ENCODE results near the gene ABHD5.

The ABHD5 gene

DNA sequence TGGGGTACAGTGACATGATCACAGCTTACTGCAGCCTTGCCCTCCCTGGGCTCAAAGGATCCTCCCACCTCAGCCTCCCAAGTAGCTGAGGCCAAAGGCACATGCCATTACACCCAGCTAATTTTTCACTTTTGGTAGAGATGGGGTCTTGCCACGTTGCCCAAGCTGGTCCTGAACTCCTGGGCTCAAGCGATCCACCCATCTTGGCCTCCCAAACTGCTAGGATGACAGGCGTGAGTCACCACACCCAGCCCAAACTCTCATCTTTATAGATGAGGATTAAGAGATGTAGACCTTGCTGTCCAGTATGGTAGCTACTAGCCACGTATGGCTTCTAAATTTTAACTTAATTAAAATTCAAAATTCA is 4.4 kb upstream of the ABHD5 start:
- DNase-seq = no peak

DNA sequence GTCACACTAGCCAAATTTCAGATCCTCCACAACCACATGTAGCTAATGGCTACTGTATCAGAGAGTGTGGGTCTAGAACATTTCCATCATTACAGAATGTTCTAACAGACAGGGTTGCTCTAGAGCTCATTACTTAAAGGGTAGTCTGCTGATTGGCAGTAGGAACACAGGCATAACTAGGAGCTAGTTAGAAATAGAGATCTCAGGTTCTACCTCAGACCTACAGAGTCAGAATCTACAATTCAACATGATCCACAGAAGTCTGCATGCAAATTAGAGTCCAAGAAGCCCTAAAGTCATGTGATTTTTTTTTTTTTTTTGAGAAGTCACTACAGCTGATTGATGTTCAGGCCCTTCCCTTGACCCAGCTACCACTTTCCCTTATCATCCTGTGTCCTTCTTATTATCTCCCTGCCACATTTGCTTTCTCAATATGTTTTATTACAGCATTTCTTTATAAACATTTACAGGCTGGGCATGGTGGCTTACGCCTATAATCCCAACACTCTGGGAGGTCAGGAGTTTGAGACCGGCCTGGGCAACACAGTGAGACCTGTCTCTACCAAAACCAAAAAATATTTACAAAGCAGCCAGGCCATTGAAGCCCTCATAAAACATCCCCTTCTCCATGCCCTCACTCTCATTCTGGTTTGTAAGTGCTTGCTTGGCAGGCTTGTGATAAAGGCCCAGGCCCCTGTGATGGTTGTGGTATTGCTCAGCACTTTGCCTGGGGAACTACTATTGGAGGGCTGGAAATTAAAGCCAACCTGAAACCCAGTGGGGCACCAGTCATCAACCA is 3.8 kb upstream of the ABHD5 start:
- DNase-seq = no peak

DNA sequence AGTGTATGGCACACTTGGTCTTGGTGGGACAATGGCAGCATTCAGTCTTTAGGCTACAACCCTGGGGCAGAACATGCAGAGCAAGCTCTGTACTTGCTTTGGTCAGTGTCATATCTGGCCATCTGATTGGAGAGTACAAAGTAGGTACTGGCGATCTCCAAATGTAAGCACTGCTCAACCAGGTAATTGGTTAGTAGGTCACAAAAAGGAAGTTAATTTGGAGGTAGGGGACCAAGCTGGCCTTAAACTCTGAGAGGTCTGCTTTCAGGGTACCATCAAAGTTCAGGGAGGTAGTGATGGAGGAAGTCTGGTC is 3.3 kb upstream of the ABHD5 start:
- no peak for DNase-seq

GRCh38 chr3:43688245-43688650 is 2.5 kb upstream of the ABHD5 start:
- no peak for DNase-seq

GRCh38 chr3:43689166-43689565 is 1.6 kb upstream of the ABHD5 start:
- no peak for DNase-seq

DNA sequence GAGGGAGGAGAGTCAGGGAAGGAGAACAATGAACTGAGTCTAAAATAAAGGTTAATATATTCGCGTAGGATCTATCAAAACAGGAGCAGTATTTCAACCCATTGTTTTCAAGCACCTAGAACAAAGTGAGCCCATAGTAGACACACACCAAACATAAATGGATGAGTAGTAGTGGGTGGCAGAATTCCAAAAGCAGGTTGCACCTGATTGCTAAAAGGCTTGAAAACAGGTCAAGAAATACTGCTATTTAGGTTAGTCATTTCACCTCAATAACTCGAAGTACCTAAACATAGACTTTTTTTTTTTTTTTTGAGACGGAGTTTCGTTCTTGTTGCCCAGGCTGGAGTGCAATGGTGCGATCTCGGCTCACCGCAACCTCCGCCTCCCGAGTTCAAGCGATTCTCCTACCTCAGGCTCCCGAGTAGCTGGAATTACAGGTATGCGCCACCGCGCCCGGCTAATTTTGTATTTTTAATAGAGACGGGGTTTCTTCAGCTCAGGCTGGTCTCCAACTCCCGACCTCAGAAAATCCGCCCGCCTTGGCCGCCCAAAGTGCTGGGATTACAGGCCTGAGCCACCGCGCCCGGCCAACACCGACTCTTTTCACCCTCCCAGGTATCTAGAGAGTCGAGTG is 855 bp upstream of the ABHD5 start:
- no peak for DNase-seq

- peak; percentile 79 for DNase-seq
Observed at GRCh38 chr3:43691120-43691995, 620 bp downstream of the ABHD5 start.

DNA sequence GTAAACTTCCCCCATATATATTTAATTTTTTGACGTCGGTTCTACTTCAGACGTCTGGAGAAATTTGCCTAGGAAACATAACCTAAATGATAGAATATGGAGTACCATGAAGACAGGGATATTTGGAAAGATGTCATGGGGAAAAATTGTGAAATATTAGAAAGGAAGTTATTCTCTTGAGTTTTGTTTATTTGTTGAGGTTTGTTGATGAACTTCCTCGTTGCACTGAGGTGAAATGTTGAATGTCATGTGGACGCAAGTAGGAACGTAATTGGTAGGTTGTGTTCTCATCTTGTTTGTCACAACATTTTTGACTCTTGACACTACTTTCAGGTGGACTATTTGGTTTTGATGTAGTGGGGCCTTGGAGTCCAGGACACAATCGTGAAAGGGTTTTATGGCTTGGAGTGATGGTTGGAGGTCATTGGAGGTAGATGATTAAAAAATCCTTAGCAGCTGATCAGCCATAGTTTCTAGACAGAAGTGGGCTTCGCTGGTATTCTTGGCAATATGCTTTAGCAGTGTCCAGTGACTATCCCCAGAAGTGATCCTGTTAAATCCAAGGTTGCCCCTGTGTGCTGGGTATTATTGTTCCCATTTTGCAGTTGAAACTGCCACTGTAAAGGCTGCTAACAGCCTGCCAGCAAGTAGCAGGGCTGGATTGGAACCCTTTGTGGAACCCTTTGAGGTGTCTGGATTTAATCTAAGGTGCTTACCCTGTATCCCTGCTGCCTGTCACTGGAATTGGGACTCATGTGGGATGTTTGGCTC is 1.5 kb downstream of the ABHD5 start:
- DNase-seq = no peak

DNA sequence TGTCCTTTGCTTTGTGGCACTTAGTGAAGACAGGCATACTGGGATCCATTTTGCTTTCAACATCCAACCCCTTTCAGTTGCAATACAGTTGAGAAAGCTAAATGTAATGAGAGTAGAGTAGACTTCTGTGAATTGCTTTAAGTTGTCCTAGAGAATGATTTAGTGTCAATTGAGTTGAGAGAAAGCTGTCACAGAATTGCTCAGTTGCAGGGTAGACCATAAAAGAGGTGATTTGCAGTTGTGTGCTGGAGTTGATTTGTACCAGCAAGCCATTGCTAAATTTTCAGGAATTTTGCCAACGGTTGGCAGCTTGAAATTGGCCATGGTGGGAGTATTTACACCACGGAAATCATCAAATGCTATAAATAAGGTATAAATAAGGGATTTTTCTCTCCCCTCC is 2.2 kb downstream of the ABHD5 start:
- DNase-seq = no peak

DNA sequence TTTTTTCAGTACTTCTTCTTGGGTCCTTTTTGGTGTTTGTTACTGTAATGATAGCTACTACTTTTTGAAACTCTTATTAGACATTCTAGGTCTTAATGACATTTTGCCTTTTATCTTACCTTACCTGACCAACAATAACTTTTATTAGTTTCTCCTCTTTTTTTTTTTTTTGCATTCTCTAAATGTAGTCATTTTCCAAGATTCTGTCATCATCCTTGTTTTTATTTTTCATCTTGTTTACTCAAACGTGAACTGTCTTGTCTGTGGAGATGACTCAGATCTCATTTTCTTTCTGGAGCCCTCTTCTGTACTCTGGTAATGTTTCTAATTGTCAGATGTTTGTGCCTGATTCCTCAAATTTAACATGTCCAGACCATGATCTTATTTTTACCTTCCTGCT is 2.9 kb downstream of the ABHD5 start:
- DNase-seq = no peak

DNA sequence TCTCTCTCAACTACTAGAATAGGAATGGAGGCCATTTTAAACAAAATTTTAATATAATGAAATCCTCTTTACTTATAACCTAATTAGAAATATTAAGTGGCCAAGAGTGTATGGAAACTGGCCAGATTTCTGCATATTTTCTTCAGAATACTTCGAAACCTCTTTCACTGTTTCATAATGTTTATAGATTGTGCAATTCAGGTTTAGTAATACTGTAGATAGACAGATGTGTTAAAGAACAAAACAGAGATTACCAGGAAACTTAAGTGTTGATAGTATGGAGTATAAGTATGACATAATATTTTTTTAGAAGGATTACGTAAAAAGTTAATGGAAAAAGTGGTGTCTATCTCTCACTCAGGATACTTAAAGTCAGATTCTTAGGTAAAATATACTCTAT is 4.7 kb downstream of the ABHD5 start:
- DNase-seq = no peak

- DNase-seq = no peak
Observed at GRCh38 chr3:43695863-43696262, 5.1 kb downstream of the ABHD5 start.

- DNase-seq = peak; percentile 15
Observed at GRCh38 chr3:43696441-43696840, 5.7 kb downstream of the ABHD5 start.

- no peak for DNase-seq
Observed at GRCh38 chr3:43696881-43697280, 6.1 kb downstream of the ABHD5 start.

DNA sequence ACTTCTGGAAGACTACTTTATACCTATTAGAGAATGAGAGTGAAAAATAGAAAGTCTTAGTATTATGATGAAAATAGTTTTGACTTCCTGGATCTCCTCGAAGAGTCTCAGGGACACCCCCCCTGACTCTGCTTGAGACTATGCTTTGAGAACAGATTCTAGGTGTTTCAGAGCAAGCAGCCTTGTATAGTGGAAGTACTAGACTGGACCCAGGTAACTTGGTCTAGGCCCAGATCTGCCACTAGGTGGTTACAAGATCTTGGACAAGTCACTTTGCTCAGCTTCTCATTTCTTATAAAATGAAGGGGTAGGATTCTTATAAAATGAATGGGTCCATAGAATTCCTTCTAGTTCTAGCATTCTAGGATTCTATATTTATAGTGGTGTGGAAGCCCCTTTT is 9.1 kb downstream of the ABHD5 start:
- DNase-seq = no peak

- no peak for DNase-seq
Observed at GRCh38 chr3:43704697-43705096, 14.0 kb downstream of the ABHD5 start.

DNA sequence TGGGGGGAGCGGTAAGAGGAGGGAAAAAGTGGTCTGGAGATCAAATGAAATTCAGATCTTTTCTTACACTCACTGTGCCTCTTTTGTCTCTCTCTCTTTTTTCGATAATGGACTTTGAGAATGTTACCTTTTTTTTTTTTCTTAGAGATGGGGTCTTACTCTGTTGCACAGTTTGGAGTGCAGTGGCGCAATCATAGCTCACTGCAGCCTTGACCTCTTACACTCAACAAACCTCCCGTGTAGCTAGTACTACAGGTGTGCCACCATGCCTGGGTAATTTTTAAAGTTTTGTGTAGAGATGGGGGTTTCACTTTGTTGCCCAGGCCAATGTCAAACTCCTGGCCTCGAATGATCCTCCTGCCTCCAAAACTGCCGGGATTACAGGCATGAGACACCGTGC is 15.6 kb downstream of the ABHD5 start:
- DNase-seq = no peak

GRCh38 chr3:43707266-43707665 is 16.5 kb downstream of the ABHD5 start:
- no peak for DNase-seq

- no peak for DNase-seq
Observed at GRCh38 chr3:43707998-43708397, 17.3 kb downstream of the ABHD5 start.

DNA sequence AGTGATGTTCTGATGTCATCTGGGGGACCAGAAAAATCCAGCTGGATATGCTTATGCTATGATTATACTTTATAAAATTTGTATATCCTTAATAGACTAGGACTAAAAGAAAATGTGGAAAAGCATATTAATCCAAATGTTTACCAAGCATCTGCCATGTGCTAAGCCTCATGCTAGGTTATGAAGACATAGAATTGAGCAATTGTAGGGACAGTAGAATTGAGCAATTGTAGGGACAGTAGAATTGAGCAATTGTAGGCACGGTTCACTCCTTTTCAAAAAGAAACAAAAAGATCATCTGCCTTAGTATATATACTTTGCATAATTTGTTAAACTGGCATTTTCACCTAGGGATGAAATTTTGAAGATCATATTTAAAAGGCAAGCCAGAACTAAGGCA is 18.3 kb downstream of the ABHD5 start:
- DNase-seq = no peak

GRCh38 chr3:43710607-43711006 is 19.9 kb downstream of the ABHD5 start:
- no peak for DNase-seq

GRCh38 chr3:43718296-43718695 is 27.6 kb downstream of the ABHD5 start:
- DNase-seq = no peak

DNA sequence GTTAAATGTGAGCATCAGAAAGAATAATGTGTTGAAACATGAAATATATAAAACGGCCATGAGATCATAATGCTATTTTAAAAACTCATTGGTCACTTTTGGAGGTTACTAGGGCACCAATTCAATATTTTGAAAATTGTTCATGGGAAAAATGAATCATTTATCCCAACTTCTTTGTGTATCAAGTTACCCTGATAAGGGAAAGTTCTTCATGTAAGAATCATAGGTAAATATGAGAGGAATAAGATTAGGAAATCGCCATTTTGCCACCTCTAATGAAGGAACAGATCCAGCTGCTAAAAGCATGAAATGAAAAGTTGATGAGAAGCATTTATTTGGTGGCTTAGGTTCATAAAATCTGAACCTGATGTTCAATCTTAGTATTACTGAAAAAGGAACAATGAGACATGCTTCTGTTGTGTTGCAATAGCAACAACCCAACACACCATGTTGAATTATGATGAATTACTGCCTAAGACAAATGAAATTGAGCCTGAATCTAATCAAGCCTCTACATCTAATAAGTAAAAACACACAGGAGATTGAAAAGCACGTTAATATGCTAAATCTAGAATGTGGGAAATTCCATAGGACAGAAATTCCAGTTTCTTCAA is 32.5 kb downstream of the ABHD5 start:
- no peak for DNase-seq

Measured in NCI-H82 (cell line).